ENCODE data around the gene PDCD6IP.

DNA sequence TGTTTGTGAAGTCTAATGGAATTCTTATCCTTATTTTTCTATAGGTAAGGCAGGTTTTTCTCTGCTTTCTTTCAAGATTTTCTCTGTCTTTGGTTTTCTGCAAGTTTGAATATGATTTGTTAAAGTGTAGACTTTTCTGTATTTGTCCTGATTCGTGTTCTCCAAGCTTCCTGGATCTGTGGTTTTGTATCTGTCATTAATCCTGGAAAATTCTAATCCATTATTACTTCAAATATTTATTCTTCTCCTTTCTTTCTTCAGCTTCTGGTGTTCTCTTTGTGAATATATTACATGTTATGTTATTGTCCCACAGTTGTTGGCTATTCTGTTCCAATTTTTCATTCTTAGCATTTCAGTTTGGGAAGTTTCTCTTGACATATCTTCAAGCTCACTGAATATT lies 76.4 kb downstream of the PDCD6IP start:
- TF ChIP-seq, protein P1, sequence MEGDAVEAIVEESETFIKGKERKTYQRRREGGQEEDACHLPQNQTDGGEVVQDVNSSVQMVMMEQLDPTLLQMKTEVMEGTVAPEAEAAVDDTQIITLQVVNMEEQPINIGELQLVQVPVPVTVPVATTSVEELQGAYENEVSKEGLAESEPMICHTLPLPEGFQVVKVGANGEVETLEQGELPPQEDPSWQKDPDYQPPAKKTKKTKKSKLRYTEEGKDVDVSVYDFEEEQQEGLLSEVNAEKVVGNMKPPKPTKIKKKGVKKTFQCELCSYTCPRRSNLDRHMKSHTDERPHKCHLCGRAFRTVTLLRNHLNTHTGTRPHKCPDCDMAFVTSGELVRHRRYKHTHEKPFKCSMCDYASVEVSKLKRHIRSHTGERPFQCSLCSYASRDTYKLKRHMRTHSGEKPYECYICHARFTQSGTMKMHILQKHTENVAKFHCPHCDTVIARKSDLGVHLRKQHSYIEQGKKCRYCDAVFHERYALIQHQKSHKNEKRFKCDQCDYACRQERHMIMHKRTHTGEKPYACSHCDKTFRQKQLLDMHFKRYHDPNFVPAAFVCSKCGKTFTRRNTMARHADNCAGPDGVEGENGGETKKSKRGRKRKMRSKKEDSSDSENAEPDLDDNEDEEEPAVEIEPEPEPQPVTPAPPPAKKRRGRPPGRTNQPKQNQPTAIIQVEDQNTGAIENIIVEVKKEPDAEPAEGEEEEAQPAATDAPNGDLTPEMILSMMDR (IDR thresholded peaks at IDR 0.05): no peak
- no peak for TF ChIP-seq POLR2AphosphoS5 (IDR thresholded peaks at IDR 0.05)

Measured in breast epithelium (tissue), 3 donors.